Osteoblast (primary cell): ENCODE data around the gene DACT3. TPM values are rescaled to one million over a fixed set of nuclear protein-coding genes. Genes with fewer than 3 reads are reported as not detected.

Experiments
- DNase-seq: peaks from one replicate; pipeline ENCODE4 v3.0.0; 2011; ENCODE audit warnings: low spot score, mixed read lengths; ENCODE audit not compliant: insufficient read length; ENCODE audit errors: missing footprints
- H2AFZ ChIP-seq: 2 replicates; pipeline ENCODE4 v1.6.0; 2011; ENCODE audit warnings: mild to moderate bottlenecking, low read length
- H3K27ac ChIP-seq: 2 replicates; pipeline ENCODE4 v1.5.1; 2011; ENCODE audit warnings: mild to moderate bottlenecking, low read depth, low read length, moderate library complexity
- H3K27me3 ChIP-seq: 2 replicates; pipeline ENCODE4 v1.6.0; 2012; ENCODE audit warnings: mild to moderate bottlenecking, control low read depth, inconsistent platforms, low read length, moderate library complexity; ENCODE audit not compliant: insufficient read depth
- H3K36me3 ChIP-seq: 2 replicates; pipeline ENCODE4 v1.5.1; 2011; ENCODE audit warnings: mild to moderate bottlenecking, low read length, control low read depth, moderate library complexity; ENCODE audit not compliant: insufficient read depth
- H3K4me1 ChIP-seq: 2 replicates; pipeline ENCODE4 v1.5.1; 2011; ENCODE audit warnings: mild to moderate bottlenecking, low read length, control low read depth, moderate library complexity; ENCODE audit not compliant: insufficient read depth
- H3K4me2 ChIP-seq: 2 replicates; pipeline ENCODE4 v1.6.0; 2011; ENCODE audit warnings: mild to moderate bottlenecking, low read length; ENCODE audit not compliant: insufficient read depth
- H3K4me3 ChIP-seq: fragments of 200-600 bp; sonication (generic); 3 replicates; pipeline ENCODE4 v1.5.1; 2012; ENCODE audit warnings: mild to moderate bottlenecking, low read length, inconsistent platforms; ENCODE audit not compliant: insufficient read depth
- H3K79me2 ChIP-seq: 2 replicates; pipeline ENCODE4 v1.6.0; 2012; ENCODE audit warnings: mild to moderate bottlenecking, low read length, control low read depth, inconsistent platforms; ENCODE audit not compliant: insufficient read depth
- H3K9me3 ChIP-seq: 2 replicates; pipeline ENCODE4 v1.5.1; 2011; ENCODE audit warnings: low read depth, low read length, control low read depth
- H4K20me1 ChIP-seq: 2 replicates; pipeline ENCODE4 v1.6.0; 2012; ENCODE audit warnings: mild to moderate bottlenecking, low read length, control low read depth; ENCODE audit not compliant: insufficient read depth
- CTCF ChIP-seq: IDR thresholded peaks from 2 replicates; pipeline ENCODE4 v1.5.1; 2011; ENCODE audit warnings: mild to moderate bottlenecking, low read depth, low read length, moderate library complexity; ENCODE audit errors: extremely low read depth
- total RNA-seq: library from RNA; depleted of rRNA; stranded (reverse); fragments of >200 nt; gene quantifications from 2 replicates; pipeline ENCODE4 v1.2.3, GENCODE V29; 2012

The DACT3 gene
- total RNA-seq, 1 donor = 1.8 TPM

- no peak overlapping the region for H3K27ac ChIP-seq
- no peak for TF ChIP-seq CTCF
- peaks cover 51% of the 10 kb centered on the region for H3K36me3 ChIP-seq
Measured at GRCh38 chr19:46610413-46610775, 50.6 kb downstream of the DACT3 start.

GRCh38 chr19:46609511-46610412 lies 51.2 kb downstream of the DACT3 start:
- DNase-seq = no peak
- no peak overlapping the region for H3K4me3 ChIP-seq
- no peaks in the 10 kb centered on the region for H3K9me3 ChIP-seq
- no peak overlapping the region for H3K27ac ChIP-seq
- TF ChIP-seq CTCF = no peak
- H2AFZ ChIP-seq = no peak overlapping the region
- H3K36me3 ChIP-seq = peaks cover 51% of the 10 kb centered on the region
- H3K4me1 ChIP-seq = peaks cover 17% of the 10 kb centered on the region
- H3K4me2 ChIP-seq = no peak overlapping the region
- H3K79me2 ChIP-seq = peaks cover 33% of the 10 kb centered on the region
- H3K27me3 ChIP-seq = no peaks in the 10 kb centered on the region
- H4K20me1 ChIP-seq = peaks cover 65% of the 10 kb centered on the region

More at GRCh38 chr19:46610413-46610775, 50.6 kb downstream of the DACT3 start:
- H3K4me2 ChIP-seq = no peak overlapping the region
- DNase-seq = no peak
- H4K20me1 ChIP-seq = peaks cover 58% of the 10 kb centered on the region
- H3K4me1 ChIP-seq = peaks cover 17% of the 10 kb centered on the region
- H3K27me3 ChIP-seq = no peaks in the 10 kb centered on the region
- H3K79me2 ChIP-seq = peaks cover 26% of the 10 kb centered on the region
- no peak overlapping the region for H2AFZ ChIP-seq
- no peak overlapping the region for H3K4me3 ChIP-seq
- H3K9me3 ChIP-seq = no peaks in the 10 kb centered on the region

- peaks cover 73% of the 10 kb centered on the region for H4K20me1 ChIP-seq
- H3K79me2 ChIP-seq = peaks cover 43% of the 10 kb centered on the region
- no peak overlapping the region for H2AFZ ChIP-seq
- no peak for DNase-seq
- no peaks in the 10 kb centered on the region for H3K27me3 ChIP-seq
- no peak overlapping the region for H3K27ac ChIP-seq
- H3K4me1 ChIP-seq = peaks cover 25% of the 10 kb centered on the region
- H3K36me3 ChIP-seq = peaks cover 51% of the 10 kb centered on the region
- TF ChIP-seq CTCF = no peak
- H3K9me3 ChIP-seq = no peaks in the 10 kb centered on the region
- H3K4me2 ChIP-seq = no peak overlapping the region
- H3K4me3 ChIP-seq = no peak overlapping the region
Measured at GRCh38 chr19:46608581-46609345, 52.2 kb downstream of the DACT3 start.

- no peaks in the 10 kb centered on the region for H3K27me3 ChIP-seq
- peaks cover 78% of the 10 kb centered on the region for H4K20me1 ChIP-seq
- no peak for TF ChIP-seq CTCF
- H3K9me3 ChIP-seq = no peaks in the 10 kb centered on the region
- peaks cover 31% of the 10 kb centered on the region for H3K4me1 ChIP-seq
- H3K4me3 ChIP-seq = no peak overlapping the region
- peaks cover 51% of the 10 kb centered on the region for H3K36me3 ChIP-seq
- no peak overlapping the region for H3K27ac ChIP-seq
- H3K4me2 ChIP-seq = no peak overlapping the region
- no peak for DNase-seq
- peaks cover 48% of the 10 kb centered on the region for H3K79me2 ChIP-seq
- H2AFZ ChIP-seq = no peak overlapping the region
Measured at GRCh38 chr19:46608178-46608577, 52.8 kb downstream of the DACT3 start.
